ENCODE measurements around the gene CXorf58. TPM values are rescaled to one million over a fixed set of nuclear protein-coding genes. Genes with fewer than 3 reads are reported as not detected.
"Not testable (repeated sequence)": the region's sequence is repeated elsewhere in the genome, so short reads cannot be mapped to it uniquely, and the experiment has no call there.

CXorf58 gene
- 0.21 TPM in 1 of 2 replicates, not detected in the other for total RNA-seq

- intact Hi-C loops (cut with micrococcal nuclease), result loop anchor here (1.0 to 10.0 kb wide), 8 partner anchors 24 to 337 kb away; partner anchors contain the start of genes EIF2S3, PRDX4 and SAT1
Measured at GRCh38 chrX:23907498-23908218, at the start of gene CXorf58, which contains the start of gene APOO. TSS of gene CXorf58 (plus strand) at chrX:23908006. CDS start at chrX:23910303, 2,297 bp downstream. TSS of gene APOO (minus strand) at chrX:23907938. CDS start at chrX:23907702, 236 bp downstream.

GRCh38 chrX:23859238-23859637, 48.6 kb upstream of the CXorf58 start:
- H3K4me1 Mint-ChIP-seq (ENCODE audit: low read depth); H3K27me3 Mint-ChIP-seq (ENCODE audit: low read depth); H3K36me3 Mint-ChIP-seq (ENCODE audit: low read depth); H3K9me3 Mint-ChIP-seq; H3K4me3 Mint-ChIP-seq (ENCODE audit: low read depth); H3K27ac Mint-ChIP-seq; DNase-seq (ENCODE audit: low spot score); intact Hi-C loops (cut with micrococcal nuclease): not testable (repeated sequence)

More at GRCh38 chrX:23907498-23908218, at the start of gene CXorf58, which contains the start of gene APOO:
- H3K27ac Mint-ChIP-seq, result peak within 1 kb of the TSS; percentile 85
- H3K36me3 Mint-ChIP-seq (ENCODE audit: low read depth), result no peaks in the 10 kb centered on the region
- H3K4me1 Mint-ChIP-seq (ENCODE audit: low read depth), result peaks cover 22% of the 10 kb centered on the region
- no peaks in the 10 kb centered on the region for H3K27me3 Mint-ChIP-seq (ENCODE audit: low read depth)
- peak; percentile 90 for DNase-seq (ENCODE audit: low spot score)
- peak within 1 kb of the TSS; percentile 77 for H3K4me3 Mint-ChIP-seq (ENCODE audit: low read depth)
- no peaks in the 10 kb centered on the region for H3K9me3 Mint-ChIP-seq

GRCh38 chrX:23861215-23861896, 46.5 kb upstream of the CXorf58 start:
- Mint-ChIP-seq H3K4me3 (ENCODE audit: low read depth) (no peak overlapping the region), H3K36me3 (ENCODE audit: low read depth) (peaks cover 6% of the 10 kb centered on the region), H3K27me3 (ENCODE audit: low read depth) (no peaks in the 10 kb centered on the region), H3K4me1 (ENCODE audit: low read depth) (no peaks in the 10 kb centered on the region), H3K27ac (no peak overlapping the region), H3K9me3 (no peaks in the 10 kb centered on the region)
- no peak for DNase-seq (ENCODE audit: low spot score)
- intact Hi-C loops (cut with micrococcal nuclease), result no loop called here

- H3K36me3 Mint-ChIP-seq (ENCODE audit: low read depth); DNase-seq (ENCODE audit: low spot score); H3K27me3 Mint-ChIP-seq (ENCODE audit: low read depth); H3K4me1 Mint-ChIP-seq (ENCODE audit: low read depth); H3K9me3 Mint-ChIP-seq; H3K27ac Mint-ChIP-seq; H3K4me3 Mint-ChIP-seq (ENCODE audit: low read depth); intact Hi-C loops (cut with micrococcal nuclease): not testable (repeated sequence)
Measured at GRCh38 chrX:23861952-23862351, 45.9 kb upstream of the CXorf58 start.

- H3K36me3 Mint-ChIP-seq (ENCODE audit: low read depth), result peaks cover 4% of the 10 kb centered on the region
- no peak for DNase-seq (ENCODE audit: low spot score)
- intact Hi-C loops (cut with micrococcal nuclease), result no loop called here
- H3K27me3 Mint-ChIP-seq (ENCODE audit: low read depth), result no peaks in the 10 kb centered on the region
- no peaks in the 10 kb centered on the region for H3K9me3 Mint-ChIP-seq
- no peak overlapping the region for H3K4me3 Mint-ChIP-seq (ENCODE audit: low read depth)
- H3K4me1 Mint-ChIP-seq (ENCODE audit: low read depth), result no peaks in the 10 kb centered on the region
- H3K27ac Mint-ChIP-seq, result no peak overlapping the region
Measured at GRCh38 chrX:23864742-23865326, 43.0 kb upstream of the CXorf58 start.

- DNase-seq (ENCODE audit: low spot score), result no peak
- no peaks in the 10 kb centered on the region for H3K27me3 Mint-ChIP-seq (ENCODE audit: low read depth)
- H3K27ac Mint-ChIP-seq, result no peak overlapping the region
- peaks cover 3% of the 10 kb centered on the region for H3K36me3 Mint-ChIP-seq (ENCODE audit: low read depth)
- H3K4me3 Mint-ChIP-seq (ENCODE audit: low read depth), result no peak overlapping the region
- H3K4me1 Mint-ChIP-seq (ENCODE audit: low read depth), result no peaks in the 10 kb centered on the region
- intact Hi-C loops (cut with micrococcal nuclease), result no loop called here
- no peaks in the 10 kb centered on the region for H3K9me3 Mint-ChIP-seq
Measured at GRCh38 chrX:23870041-23870440, 37.8 kb upstream of the CXorf58 start.

- Mint-ChIP-seq H3K27ac (no peak overlapping the region), H3K27me3 (ENCODE audit: low read depth) (no peaks in the 10 kb centered on the region), H3K36me3 (ENCODE audit: low read depth) (peaks cover 3% of the 10 kb centered on the region), H3K4me3 (ENCODE audit: low read depth) (no peak overlapping the region), H3K9me3 (no peaks in the 10 kb centered on the region), H3K4me1 (ENCODE audit: low read depth) (no peaks in the 10 kb centered on the region)
- intact Hi-C loops (cut with micrococcal nuclease), result no loop called here
- no peak for DNase-seq (ENCODE audit: low spot score)
Measured at GRCh38 chrX:23871905-23872546, 35.8 kb upstream of the CXorf58 start.

- DNase-seq (ENCODE audit: low spot score), result no peak
- H3K4me1 Mint-ChIP-seq (ENCODE audit: low read depth), result peaks cover 9% of the 10 kb centered on the region
- H3K4me3 Mint-ChIP-seq (ENCODE audit: low read depth), result no peak overlapping the region
- H3K9me3 Mint-ChIP-seq, result no peaks in the 10 kb centered on the region
- intact Hi-C loops (cut with micrococcal nuclease), result no loop called here
- H3K27me3 Mint-ChIP-seq (ENCODE audit: low read depth), result no peaks in the 10 kb centered on the region
- H3K36me3 Mint-ChIP-seq (ENCODE audit: low read depth), result no peaks in the 10 kb centered on the region
- no peak overlapping the region for H3K27ac Mint-ChIP-seq
Measured at GRCh38 chrX:23879380-23880090, 28.3 kb upstream of the CXorf58 start.

GRCh38 chrX:23883737-23884354, 24.0 kb upstream of the CXorf58 start:
- H3K9me3 Mint-ChIP-seq, result no peaks in the 10 kb centered on the region
- no peaks in the 10 kb centered on the region for H3K27me3 Mint-ChIP-seq (ENCODE audit: low read depth)
- H3K4me1 Mint-ChIP-seq (ENCODE audit: low read depth), result peaks cover 15% of the 10 kb centered on the region
- no peak for DNase-seq (ENCODE audit: low spot score)
- H3K36me3 Mint-ChIP-seq (ENCODE audit: low read depth), result no peaks in the 10 kb centered on the region
- H3K27ac Mint-ChIP-seq, result peak overlapping the region; percentile 34
- H3K4me3 Mint-ChIP-seq (ENCODE audit: low read depth), result no peak overlapping the region
- intact Hi-C loops (cut with micrococcal nuclease), result no loop called here

- Mint-ChIP-seq H3K36me3 (ENCODE audit: low read depth) (no peaks in the 10 kb centered on the region), H3K27me3 (ENCODE audit: low read depth) (no peaks in the 10 kb centered on the region), H3K4me1 (ENCODE audit: low read depth) (peaks cover 15% of the 10 kb centered on the region), H3K27ac (no peak overlapping the region), H3K4me3 (ENCODE audit: low read depth) (no peak overlapping the region), H3K9me3 (no peaks in the 10 kb centered on the region)
- intact Hi-C loops (cut with micrococcal nuclease), result no loop called here
- no peak for DNase-seq (ENCODE audit: low spot score)
Measured at GRCh38 chrX:23884427-23885024, 23.3 kb upstream of the CXorf58 start.

GRCh38 chrX:23885803-23886202, 22.0 kb upstream of the CXorf58 start:
- H3K36me3 Mint-ChIP-seq (ENCODE audit: low read depth), result no peaks in the 10 kb centered on the region
- no peak for DNase-seq (ENCODE audit: low spot score)
- no peaks in the 10 kb centered on the region for H3K27me3 Mint-ChIP-seq (ENCODE audit: low read depth)
- no peak overlapping the region for H3K4me3 Mint-ChIP-seq (ENCODE audit: low read depth)
- H3K27ac Mint-ChIP-seq, result no peak overlapping the region
- intact Hi-C loops (cut with micrococcal nuclease), result no loop called here
- H3K9me3 Mint-ChIP-seq, result no peaks in the 10 kb centered on the region
- H3K4me1 Mint-ChIP-seq (ENCODE audit: low read depth), result peaks cover 15% of the 10 kb centered on the region
